ENCODE measurements around the gene DHRS3.

DHRS3 gene

GRCh38 chr1:12548973-12549459, 69.0 kb downstream of the DHRS3 start:
- H3K27ac ChIP-seq = peak overlapping the region; percentile 69
- ChIA-PET POLR2A (ENCODE audit: low non-redundant PET) (no interaction called here), CTCF (no interaction called here)
- no peak for TF ChIP-seq CTCF (conservative IDR thresholded peaks at IDR 0.05; ENCODE audit: low read depth)
- no peak for DNase-seq (ENCODE audit: low spot score)

- no peak overlapping the region for H3K27ac ChIP-seq
- no peak for TF ChIP-seq CTCF (conservative IDR thresholded peaks at IDR 0.05; ENCODE audit: low read depth)
- DNase-seq (ENCODE audit: low spot score) = no peak
- POLR2A ChIA-PET (ENCODE audit: low non-redundant PET) = no interaction called here
- CTCF ChIA-PET = interaction anchor here (0.8 kb wide), 1 partner anchor 72 kb away, joined by 3 read pairs; no protein-coding TSS in a partner anchor
Observed at GRCh38 chr1:12548279-12548972, 69.6 kb downstream of the DHRS3 start.

- no peak for TF ChIP-seq CTCF (conservative IDR thresholded peaks at IDR 0.05; ENCODE audit: low read depth)
- no peak for DNase-seq (ENCODE audit: low spot score)
Observed at GRCh38 chr1:12547586-12548225, 70.3 kb downstream of the DHRS3 start.

GRCh38 chr1:12546771-12547585, 71.0 kb downstream of the DHRS3 start:
- ChIA-PET POLR2A (ENCODE audit: low non-redundant PET) (no interaction called here), CTCF (no interaction called here)
- no peak for DNase-seq (ENCODE audit: low spot score)
- no peak for TF ChIP-seq CTCF (conservative IDR thresholded peaks at IDR 0.05; ENCODE audit: low read depth)
- H3K27ac ChIP-seq = no peak overlapping the region

More at GRCh38 chr1:12547586-12548225, 70.3 kb downstream of the DHRS3 start:
- H3K27ac ChIP-seq = no peak overlapping the region
- ChIA-PET CTCF (interaction anchor here (0.8 kb wide), 1 partner anchor 72 kb away, joined by 3 read pairs; no protein-coding TSS in a partner anchor), POLR2A (ENCODE audit: low non-redundant PET) (no interaction called here)

- DNase-seq (ENCODE audit: low spot score) = no peak
Observed at GRCh38 chr1:12544992-12545391, 73.0 kb downstream of the DHRS3 start.

More at GRCh38 chr1:12544992-12545391, 73.0 kb downstream of the DHRS3 start:
- ChIA-PET CTCF (no interaction called here), POLR2A (ENCODE audit: low non-redundant PET) (no interaction called here)
- no peak overlapping the region for H3K27ac ChIP-seq
- TF ChIP-seq CTCF (conservative IDR thresholded peaks at IDR 0.05; ENCODE audit: low read depth) = no peak

Data from RWPE1 (cell line).